HepG2 (cell line): ENCODE measurements around the gene SCAPER. TPM values are rescaled to one million over a fixed set of nuclear protein-coding genes. Genes with fewer than 3 reads are reported as not detected.

Experiments
- DMTF1 ChIP-seq: sonication (generic); formaldehyde crosslinking; IDR thresholded peaks from 2 replicates; pipeline ENCODE4 v1.4.0; 2020; ENCODE audit warnings: mild to moderate bottlenecking, missing genetic modification reagents
- ELF4 ChIP-seq: sonication (generic); formaldehyde crosslinking; IDR thresholded peaks from 2 replicates; pipeline ENCODE4 v1.5.0; 2020; ENCODE audit warnings: missing genetic modification reagents, mild to moderate bottlenecking, moderate library complexity, borderline replicate concordance
- FIP1L1 ChIP-seq: fragments of 200-400 bp; formaldehyde crosslinking; IDR thresholded peaks from 2 replicates; pipeline ENCODE4 v1.6.1; 2018; ENCODE audit warnings: low read depth, mild to moderate bottlenecking, low read length, moderate library complexity, borderline replicate concordance; ENCODE audit not compliant: insufficient read depth
- HOXA5 ChIP-seq: sonication (generic); formaldehyde crosslinking; IDR thresholded peaks from 2 replicates; pipeline ENCODE4 v1.4.0; 2020; ENCODE audit warnings: missing genetic modification reagents
- LCORL ChIP-seq, 2 experiments: fragments of 450-650 bp in 1 of 2; sonication (generic) in 1 of 2; formaldehyde crosslinking in 1 of 2; IDR thresholded peaks; 2 replicates each; pipeline versions ENCODE4 v1.5.0 to v1.6.1; 2017 to 2020; ENCODE audit warnings: antibody characterized with exemption in 1 of 2, missing genetic modification reagents in 1 of 2
- MTA3 ChIP-seq: sonication (generic); formaldehyde crosslinking; IDR thresholded peaks from 2 replicates; pipeline ENCODE4 v1.4.0; 2020; ENCODE audit warnings: missing genetic modification reagents
- MXD1 ChIP-seq: sonication (generic); formaldehyde crosslinking; IDR thresholded peaks from 2 replicates; pipeline ENCODE4 v1.4.0; 2020; ENCODE audit warnings: mild to moderate bottlenecking, missing genetic modification reagents
- POGK ChIP-seq: sonication (generic); formaldehyde crosslinking; conservative IDR thresholded peaks from 2 replicates; pipeline ENCODE4 v1.8.0; 2022; ENCODE audit warnings: mild to moderate bottlenecking, moderate library complexity, missing genetic modification reagents
- POLR2A ChIP-seq, 2 experiments: IDR thresholded peaks; 2 replicates each; pipeline ENCODE4 v1.6.1; 2011; ENCODE audit warnings: low read depth in 2 of 2, low read length in 2 of 2, mild to moderate bottlenecking in 1 of 2, moderate library complexity in 1 of 2; ENCODE audit not compliant: insufficient read depth in 1 of 2
- RERE ChIP-seq: IDR thresholded peaks from 2 replicates; pipeline ENCODE4 v1.6.1; 2016; ENCODE audit warnings: low read depth, missing genetic modification reagents, missing compliant biosample characterization
- SMARCC2 ChIP-seq: fragments of 450-650 bp; IDR thresholded peaks from 2 replicates; pipeline ENCODE4 v1.6.1; 2017; ENCODE audit warnings: antibody characterized with exemption, mild to moderate bottlenecking
- U2AF2 ChIP-seq: fragments of 200-400 bp; formaldehyde crosslinking; IDR thresholded peaks from 2 replicates; pipeline ENCODE4 v1.6.1; 2017; ENCODE audit warnings: low read depth, mild to moderate bottlenecking, low read length
- XRCC5 ChIP-seq: fragments of 200-400 bp; formaldehyde crosslinking; optimal IDR thresholded peaks from 2 replicates; pipeline ENCODE3; 2017; ENCODE audit warnings: mild to moderate bottlenecking, low read length
- ZIK1 ChIP-seq: sonication (generic); formaldehyde crosslinking; IDR thresholded peaks from 2 replicates; pipeline ENCODE4 v1.5.0; 2020; ENCODE audit warnings: mild to moderate bottlenecking, low read depth, missing genetic modification reagents, borderline replicate concordance
- ZNF20 ChIP-seq: sonication (generic); formaldehyde crosslinking; IDR thresholded peaks from 2 replicates; pipeline ENCODE4 v1.4.0; 2020; ENCODE audit warnings: mild to moderate bottlenecking, moderate library complexity, missing genetic modification reagents
- ZNF543 ChIP-seq: sonication (generic); formaldehyde crosslinking; IDR thresholded peaks from 2 replicates; pipeline ENCODE4 v1.4.0; 2020; ENCODE audit warnings: mild to moderate bottlenecking, missing genetic modification reagents
- ZNF598 ChIP-seq: sonication (generic); formaldehyde crosslinking; IDR thresholded peaks from 2 replicates; pipeline ENCODE4 v1.5.1; 2020; ENCODE audit warnings: mild to moderate bottlenecking, missing genetic modification reagents, borderline replicate concordance
- ZNF746 ChIP-seq: sonication (generic); formaldehyde crosslinking; IDR thresholded peaks from 2 replicates; pipeline ENCODE4 v1.8.0; 2022; ENCODE audit warnings: mild to moderate bottlenecking, missing genetic modification reagents
- ZNF772 ChIP-seq: sonication (generic); formaldehyde crosslinking; IDR thresholded peaks from 2 replicates; pipeline ENCODE4 v1.5.0; 2020; ENCODE audit warnings: mild to moderate bottlenecking, missing genetic modification reagents
- polyA plus RNA-seq, 8 experiments: library from polyadenylated mRNA; depleted of rRNA in 3 of 8; stranded (reverse) in 7 of 8; unstranded in 1 of 8; fragments of >200 nt; fragmentation: Illumina TruSeq in 4 of 8; extraction: Trizol in 4 of 8; gene quantifications; 2 replicates each; pipeline versions ENCODE4 v1.2.1 to v1.2.3, GENCODE V29; 2011 to 2016; ENCODE audit warnings: low read depth in 4 of 8, missing spikeins in 1 of 8, mixed read lengths in 1 of 8; ENCODE audit not compliant: insufficient read depth in 1 of 8
- total RNA-seq, 5 experiments: library from RNA; depleted of rRNA; stranded (reverse); fragments of >200 nt; fragmentation: Illumina TruSeq; extraction: Trizol; gene quantifications; 2 replicates each; pipeline ENCODE4 v1.2.3, GENCODE V29; 2016; ENCODE audit warnings: low read depth in 1 of 5

SCAPER gene
- total and polyA plus RNA-seq, 2 of the 13 experiments (the other 11 are each of a cell fraction or from before 2014, with no cell fraction given), result 4.3 to 10.5 TPM

- TF ChIP-seq ELF4 (CRISPR knock-in tag) (peak; percentile 84), ZNF543 (CRISPR knock-in tag) (peak; percentile 93), MXD1 (peak; percentile 82), HOXA5 (CRISPR knock-in tag) (peak; percentile 70; the same call in 1 of the 2 replicates), POLR2A (IDR thresholded peaks at IDR 0.05; ENCODE audit: insufficient read depth in 1 of 2, low read depth in 2 of 2, low read length in 2 of 2) (peak in 1 of 2 experiments; percentile 63; a peak in 2 of 4 replicates), ZIK1 (CRISPR knock-in tag) (peak; percentile 96), DMTF1 (CRISPR knock-in tag) (peak; percentile 95; the same call in 1 of the 2 replicates), ZNF598 (CRISPR knock-in tag) (peak; percentile 95; the same call in 1 of the 2 replicates), ZNF772 (CRISPR knock-in tag) (0 out of 2 replicates have a peak, but pooled peaks have one; percentile 57), U2AF2 (no peak), LCORL (IDR thresholded peaks at IDR 0.05) (no peak), LCORL (CRISPR knock-in tag; IDR thresholded peaks at IDR 0.05) (peak; percentile 84), MTA3 (no peak), ZNF746 (CRISPR knock-in tag) (peak; percentile 67; the same call in 1 of the 2 replicates), SMARCC2 (no peak), FIP1L1 (no peak), POGK (CRISPR knock-in tag) (peak; percentile 74; the same call in 1 of the 2 replicates), ZNF20 (CRISPR knock-in tag) (peak; percentile 91; the same call in 1 of the 2 replicates), XRCC5 (peak; percentile 58), RERE (no peak)
These were observed at the start of gene SCAPER (continued) for GRCh38 chr15:76905013-76905839.
